Posterior cingulate gyrus (tissue), 11 donors: ENCODE measurements around the gene TPGS1.

Experiments used
- DNase-seq, 10 donors: peaks; one replicate each; pipeline versions ENCODE4 v3.0.0 to v3.0.0-alpha.2; 2020 to 2021; ENCODE audit warnings: mixed read lengths in 3 of 10
- intact Hi-C: fragments of 100-400 bp; cut with DNase I; formaldehyde crosslinking; loops from one replicate; pipeline ENCODE4 v1.15.1; 2023

The TPGS1 gene

GRCh38 chr19:507286-508203 lies at the start of gene TPGS1:
TSS of gene TPGS1 (plus strand) at chr19:507497. CDS start at chr19:507507, 10 bp downstream.
- peak; percentile 77 to 99 (median 92) for DNase-seq
- intact Hi-C loops: loop anchor here (1.0 to 5.0 kb wide), 3 partner anchors 18 to 125 kb away; partner anchors contain the start of gene CDC34

- DNase-seq: peak in 2 of 10 donors; percentile 29 to 67
- intact Hi-C loops: no loop called here
These were observed 49.7 kb upstream of the TPGS1 start for GRCh38 chr19:457636-458035.

GRCh38 chr19:458091-459042 lies 48.9 kb upstream of the TPGS1 start:
- intact Hi-C loops: no loop called here
- peak in 2 of 10 donors; percentile 62 to 72 for DNase-seq

- intact Hi-C loops: no loop called here
- peak; percentile 61 to 96 (median 73) for DNase-seq
These were observed 47.4 kb upstream of the TPGS1 start for GRCh38 chr19:459724-460511.

GRCh38 chr19:460877-461720 lies 46.2 kb upstream of the TPGS1 start, which contains the start of gene SHC2:
TSS of gene SHC2 (minus strand) at chr19:461033. CDS start at chr19:460996, 37 bp downstream.
- intact Hi-C loops: no loop called here
- peak in 2 of 10 donors; percentile 44 to 71 for DNase-seq

- peak in 7 of 10 donors; percentile 43 to 94 (median 62) for DNase-seq
- intact Hi-C loops: no loop called here
These were observed 45.4 kb upstream of the TPGS1 start for GRCh38 chr19:461721-462551.

GRCh38 chr19:463483-464207 lies 43.7 kb upstream of the TPGS1 start:
- DNase-seq: peak in 1 of 10 donors; percentile 68
- intact Hi-C loops: no loop called here

GRCh38 chr19:464208-464545 lies 43.1 kb upstream of the TPGS1 start:
- intact Hi-C loops: no loop called here

GRCh38 chr19:465056-465816 lies 42.1 kb upstream of the TPGS1 start:
- intact Hi-C loops: no loop called here
- DNase-seq: no peak

More at GRCh38 chr19:464208-464545, 43.1 kb upstream of the TPGS1 start:
- DNase-seq: peak in 1 of 10 donors; percentile 55

GRCh38 chr19:467554-467953 lies 39.7 kb upstream of the TPGS1 start:
- peak in 1 of 10 donors; percentile 60 for DNase-seq
- intact Hi-C loops: no loop called here

GRCh38 chr19:468587-469256 lies 38.6 kb upstream of the TPGS1 start:
- peak in 1 of 10 donors; percentile 64 for DNase-seq
- intact Hi-C loops: no loop called here

GRCh38 chr19:469833-470232 lies 37.5 kb upstream of the TPGS1 start:
- no peak for DNase-seq
- intact Hi-C loops: no loop called here

GRCh38 chr19:470701-471100 lies 36.6 kb upstream of the TPGS1 start:
- peak in 1 of 10 donors; percentile 62 for DNase-seq
- intact Hi-C loops: no loop called here

GRCh38 chr19:472005-472858 lies 35.1 kb upstream of the TPGS1 start:
- intact Hi-C loops: no loop called here
- DNase-seq: no peak
